ENCODE measurements around the gene ARFRP1. TPM values are rescaled to one million over a fixed set of nuclear protein-coding genes. Genes with fewer than 3 reads are reported as not detected.

Gene ARFRP1
- total RNA-seq, 2 experiments from 2014 or later = 41.7 to 44.2 TPM

DNA sequence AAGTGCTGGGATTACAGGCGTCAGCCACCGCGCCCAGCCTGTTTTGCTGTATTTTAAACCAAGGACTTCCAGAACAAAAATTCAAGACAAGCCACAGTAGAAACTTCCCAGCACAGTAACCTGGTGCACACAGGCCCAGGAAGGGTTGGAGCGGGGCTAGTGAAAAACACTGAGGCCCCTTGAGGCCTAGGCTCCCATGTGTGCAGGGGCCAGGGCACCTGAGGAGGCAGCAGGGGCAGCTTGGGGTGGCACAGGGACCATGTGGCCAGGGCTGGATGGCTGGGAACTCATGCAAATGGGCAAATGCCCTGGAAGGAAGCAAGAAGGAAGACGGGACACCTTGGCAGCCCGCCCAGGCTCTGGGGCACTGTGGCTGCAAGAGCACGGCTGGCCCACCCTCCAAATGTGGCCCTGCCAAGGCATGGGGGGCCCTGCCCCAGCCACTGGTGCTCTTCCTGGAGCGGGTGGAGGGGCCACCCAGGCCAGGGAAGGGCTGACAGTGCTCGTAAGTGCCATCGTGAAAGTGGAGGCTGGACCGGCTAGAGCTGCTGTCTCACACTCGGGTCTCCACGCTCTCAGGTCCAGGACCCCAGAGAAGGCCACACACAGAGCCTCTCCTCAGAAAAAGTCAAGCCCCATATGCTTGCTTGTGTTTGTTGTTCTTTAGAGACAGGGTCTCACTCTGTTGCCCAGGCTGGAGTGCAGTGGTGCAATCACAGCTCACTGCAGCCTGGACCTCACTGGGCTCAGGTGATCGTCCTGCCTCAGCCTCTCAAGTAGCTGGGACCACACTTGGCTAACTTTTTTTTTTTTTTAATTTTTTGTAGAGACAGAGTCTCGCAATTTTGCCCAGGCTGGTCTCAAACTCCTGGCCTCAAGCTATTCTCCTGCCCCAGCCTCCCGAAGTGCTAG, 42.1 kb upstream of the ARFRP1 start:
- TF ChIP-seq, protein P1, sequence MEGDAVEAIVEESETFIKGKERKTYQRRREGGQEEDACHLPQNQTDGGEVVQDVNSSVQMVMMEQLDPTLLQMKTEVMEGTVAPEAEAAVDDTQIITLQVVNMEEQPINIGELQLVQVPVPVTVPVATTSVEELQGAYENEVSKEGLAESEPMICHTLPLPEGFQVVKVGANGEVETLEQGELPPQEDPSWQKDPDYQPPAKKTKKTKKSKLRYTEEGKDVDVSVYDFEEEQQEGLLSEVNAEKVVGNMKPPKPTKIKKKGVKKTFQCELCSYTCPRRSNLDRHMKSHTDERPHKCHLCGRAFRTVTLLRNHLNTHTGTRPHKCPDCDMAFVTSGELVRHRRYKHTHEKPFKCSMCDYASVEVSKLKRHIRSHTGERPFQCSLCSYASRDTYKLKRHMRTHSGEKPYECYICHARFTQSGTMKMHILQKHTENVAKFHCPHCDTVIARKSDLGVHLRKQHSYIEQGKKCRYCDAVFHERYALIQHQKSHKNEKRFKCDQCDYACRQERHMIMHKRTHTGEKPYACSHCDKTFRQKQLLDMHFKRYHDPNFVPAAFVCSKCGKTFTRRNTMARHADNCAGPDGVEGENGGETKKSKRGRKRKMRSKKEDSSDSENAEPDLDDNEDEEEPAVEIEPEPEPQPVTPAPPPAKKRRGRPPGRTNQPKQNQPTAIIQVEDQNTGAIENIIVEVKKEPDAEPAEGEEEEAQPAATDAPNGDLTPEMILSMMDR (IDR thresholded peaks at IDR 0.05) = no peak
- H3K9me3 Mint-ChIP-seq = no peaks in the 10 kb centered on the region
- no peak for ATAC-seq
- peak overlapping the region; percentile 89 for H3K27ac Mint-ChIP-seq
- H3K4me3 Mint-ChIP-seq = no peak overlapping the region
- ChIA-PET CTCF (interaction anchor here (0.6 to 1.8 kb wide), 5 partner anchors 25 to 371 kb away, joined by 3 to 7 read pairs (median 4); partner anchors contain the start of genes ARFRP1, TPD52L2 and ZGPAT), POLR2A (interaction anchor here (2.2 kb wide), 1 partner anchor 9 kb away, joined by 8 read pairs; no protein-coding TSS in a partner anchor)
- intact Hi-C loops (cut with micrococcal nuclease) = no loop called here
- H3K36me3 Mint-ChIP-seq (ENCODE audit: low read depth) = no peaks in the 10 kb centered on the region
- peaks cover 21% of the 10 kb centered on the region for H3K4me1 Mint-ChIP-seq (ENCODE audit: low read depth)
- no peak for DNase-seq
- H3K27me3 Mint-ChIP-seq = no peaks in the 10 kb centered on the region

DNA sequence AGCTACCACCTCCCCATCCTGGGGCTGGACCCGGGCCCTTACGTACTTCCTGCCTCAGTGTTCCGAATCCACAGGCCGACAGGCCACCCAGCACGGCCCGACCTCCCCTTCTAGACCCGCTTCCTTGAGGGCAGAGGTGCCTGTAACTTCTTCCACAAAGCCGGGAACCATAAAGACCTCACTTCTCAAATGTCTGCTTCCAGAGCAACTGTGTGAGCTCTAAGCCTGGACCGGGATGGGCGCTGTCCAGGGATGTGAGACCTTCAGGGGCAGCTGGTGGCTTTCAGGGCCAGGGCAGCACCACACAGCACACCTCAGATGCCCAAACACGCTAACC, 41.1 kb upstream of the ARFRP1 start:
- no peak overlapping the region for H3K4me3 Mint-ChIP-seq
- intact Hi-C loops (cut with micrococcal nuclease) = no loop called here
- TF ChIP-seq, protein P1 (IDR thresholded peaks at IDR 0.05) = no peak
- ATAC-seq (no peak), DNase-seq (no peak)
- H3K9me3 Mint-ChIP-seq = no peaks in the 10 kb centered on the region
- H3K27ac Mint-ChIP-seq = no peak overlapping the region
- no peaks in the 10 kb centered on the region for H3K27me3 Mint-ChIP-seq
- no peaks in the 10 kb centered on the region for H3K36me3 Mint-ChIP-seq (ENCODE audit: low read depth)
- ChIA-PET CTCF (interaction anchor here (1.0 kb wide), 1 partner anchor 308 kb away, joined by 3 read pairs; no protein-coding TSS in a partner anchor), POLR2A (interaction anchor here (1.0 kb wide), 1 partner anchor 8 kb away, joined by 4 read pairs; no protein-coding TSS in a partner anchor)
- H3K4me1 Mint-ChIP-seq (ENCODE audit: low read depth) = peaks cover 21% of the 10 kb centered on the region

DNA sequence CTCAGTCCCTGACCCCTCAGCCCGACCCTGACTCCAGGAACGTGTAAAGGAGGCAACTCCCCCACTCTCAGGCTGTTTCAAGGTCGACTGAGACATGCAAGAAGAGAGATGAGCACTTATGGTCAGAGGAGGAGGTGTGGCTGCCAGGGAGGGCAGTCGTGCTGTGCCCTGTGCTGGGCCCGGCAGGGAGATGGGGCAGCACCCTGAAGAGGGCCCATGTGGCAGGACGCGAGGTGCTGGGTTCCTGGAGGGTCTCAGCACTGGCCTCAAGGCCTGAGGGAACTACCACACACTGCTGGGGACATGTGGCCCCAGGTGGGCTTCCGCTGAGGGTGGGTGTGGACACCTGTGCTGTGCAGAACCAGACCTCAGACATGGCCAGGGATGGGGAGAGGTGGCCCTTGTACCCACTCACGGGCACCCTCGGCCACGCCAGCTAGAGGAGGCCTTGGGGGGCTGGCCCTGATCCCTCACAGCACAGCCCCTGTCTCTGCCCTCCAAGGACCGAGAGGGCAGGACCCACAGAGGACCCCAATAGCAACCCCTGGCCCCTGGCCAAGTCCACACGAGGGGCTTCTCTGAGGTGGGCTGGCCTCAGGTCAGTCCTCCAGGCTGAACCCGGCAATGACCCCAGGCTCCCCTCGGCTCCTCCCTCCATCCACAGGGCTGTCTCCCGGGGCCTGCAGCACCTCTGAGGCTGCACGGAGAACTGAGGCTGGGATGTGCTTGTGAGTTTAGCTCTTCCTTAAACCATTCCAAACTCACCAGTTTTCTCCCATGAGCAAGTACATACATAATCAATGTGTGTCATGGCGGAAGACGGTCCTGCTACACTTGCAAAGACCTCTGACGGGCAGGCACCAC, 40.5 kb upstream of the ARFRP1 start:
- POLR2A ChIA-PET = interaction anchor here (1.0 kb wide), 1 partner anchor 8 kb away, joined by 4 read pairs; no protein-coding TSS in a partner anchor
- intact Hi-C loops (cut with micrococcal nuclease) = no loop called here
- H3K9me3 Mint-ChIP-seq = no peaks in the 10 kb centered on the region
- DNase-seq = no peak
- H3K4me1 Mint-ChIP-seq (ENCODE audit: low read depth) = peaks cover 21% of the 10 kb centered on the region
- H3K27ac Mint-ChIP-seq = no peak overlapping the region
- H3K27me3 Mint-ChIP-seq = no peaks in the 10 kb centered on the region
- no peak overlapping the region for H3K4me3 Mint-ChIP-seq
- H3K36me3 Mint-ChIP-seq (ENCODE audit: low read depth) = no peaks in the 10 kb centered on the region
- no peak for ATAC-seq
- TF ChIP-seq, protein P1 (IDR thresholded peaks at IDR 0.05) = no peak
- CTCF ChIA-PET = interaction anchor here (1.0 kb wide), 1 partner anchor 309 kb away, joined by 3 read pairs; no protein-coding TSS in a partner anchor

DNA sequence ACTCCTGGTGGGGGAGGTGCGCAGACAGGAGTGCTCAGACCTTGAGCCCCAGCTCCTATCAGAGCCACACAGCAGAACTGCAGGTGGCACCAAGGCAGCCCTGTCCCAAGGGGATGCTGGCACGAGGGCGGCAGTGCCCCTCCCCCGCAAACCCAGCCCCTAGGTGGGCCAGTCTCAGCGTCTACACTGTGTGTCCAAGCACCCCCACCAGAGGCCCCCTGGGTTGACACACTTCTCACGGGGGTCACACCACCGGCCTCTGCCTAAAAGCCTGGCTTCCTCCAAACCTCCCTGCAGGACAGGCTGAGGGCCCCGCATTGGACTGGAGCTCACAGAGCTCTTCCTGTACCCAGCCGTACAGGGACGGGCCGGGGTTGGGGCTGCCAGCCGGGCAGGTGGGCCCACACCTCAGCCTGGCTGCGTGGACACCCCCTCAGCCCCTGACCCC, 39.9 kb upstream of the ARFRP1 start:
- no peaks in the 10 kb centered on the region for H3K36me3 Mint-ChIP-seq (ENCODE audit: low read depth)
- ChIA-PET CTCF (no interaction called here), POLR2A (no interaction called here)
- intact Hi-C loops (cut with micrococcal nuclease) = no loop called here
- H3K9me3 Mint-ChIP-seq = no peaks in the 10 kb centered on the region
- DNase-seq (no peak), ATAC-seq (no peak)
- H3K4me1 Mint-ChIP-seq (ENCODE audit: low read depth) = peaks cover 21% of the 10 kb centered on the region
- TF ChIP-seq, protein P1 (IDR thresholded peaks at IDR 0.05) = no peak
- no peaks in the 10 kb centered on the region for H3K27me3 Mint-ChIP-seq
- no peak overlapping the region for H3K27ac Mint-ChIP-seq
- H3K4me3 Mint-ChIP-seq = no peak overlapping the region

Measured in activated CD8-positive, alpha-beta T cell treated with anti-CD3 and anti-CD28 coated beads for 36 hours (primary cell).